GM18520 (cell line): Measurements from ENCODE around the gene RBM33.

Experiments used
- ATAC-seq: cut with Tn5 transposase; IDR thresholded peaks from one replicate; pipeline ENCODE4 v1.9.1; 2021; ENCODE audit not compliant: unreplicated experiment

Gene RBM33

DNA sequence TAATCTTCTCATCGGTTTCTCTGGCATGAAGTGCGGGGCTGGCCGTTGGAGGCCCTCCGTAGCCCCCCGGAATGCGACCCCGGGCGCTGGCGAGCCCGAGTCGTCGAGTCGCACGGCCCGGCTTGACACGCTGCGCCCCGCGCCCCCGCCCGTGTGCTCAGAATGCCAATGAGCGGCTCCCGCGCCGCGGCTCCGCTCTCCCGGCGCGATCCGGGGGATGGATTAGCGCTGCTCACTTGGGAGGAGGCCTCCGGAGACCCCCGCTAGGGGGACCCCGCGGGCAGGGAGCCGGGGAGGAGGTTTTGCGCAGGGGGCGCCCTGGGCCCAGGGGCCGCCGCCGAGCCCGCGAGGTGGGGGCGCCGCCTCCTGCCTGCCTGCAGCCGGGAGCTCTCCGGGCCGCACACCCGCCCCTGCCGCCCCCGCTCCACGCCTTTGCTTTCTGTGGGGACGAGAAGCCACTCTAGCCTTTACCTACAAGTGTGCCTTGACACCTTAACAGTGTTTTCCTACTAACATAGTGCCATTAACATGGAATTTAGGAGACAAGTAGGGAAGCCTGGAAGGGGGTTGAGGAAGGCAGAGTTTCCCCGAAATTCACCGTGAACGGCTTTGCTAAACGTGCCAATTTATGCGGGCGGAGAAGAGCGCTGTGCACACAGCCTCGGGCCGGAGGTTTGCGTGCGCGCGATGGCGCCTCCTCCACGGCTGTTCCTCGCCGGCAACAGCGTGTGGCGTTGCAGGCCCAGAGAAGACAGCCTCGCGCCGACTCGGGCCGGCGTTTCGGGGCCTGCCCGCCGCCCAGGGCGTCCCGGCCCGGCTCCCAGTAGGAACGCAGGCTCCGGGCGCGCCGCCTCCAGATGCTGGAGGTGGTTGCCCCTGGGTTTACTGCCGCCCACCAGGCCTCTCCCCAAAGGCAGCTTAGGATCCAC lies 160.7 kb downstream of the RBM33 start:
- ATAC-seq: no peak

DNA sequence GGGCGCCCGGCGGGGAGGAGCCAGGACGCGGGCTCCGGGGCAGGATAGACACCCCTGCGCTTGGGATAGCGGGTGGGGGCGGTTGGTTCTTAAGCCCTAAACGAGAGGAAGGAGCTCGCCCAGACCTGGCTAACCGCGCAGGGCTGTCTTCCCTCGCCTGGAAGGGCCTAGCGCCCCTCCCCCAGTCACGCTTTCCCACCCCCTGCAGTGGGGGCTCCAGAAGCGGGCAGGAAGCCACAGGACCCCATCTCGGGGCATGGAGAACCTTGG lies 161.3 kb downstream of the RBM33 start:
- no peak for ATAC-seq

DNA sequence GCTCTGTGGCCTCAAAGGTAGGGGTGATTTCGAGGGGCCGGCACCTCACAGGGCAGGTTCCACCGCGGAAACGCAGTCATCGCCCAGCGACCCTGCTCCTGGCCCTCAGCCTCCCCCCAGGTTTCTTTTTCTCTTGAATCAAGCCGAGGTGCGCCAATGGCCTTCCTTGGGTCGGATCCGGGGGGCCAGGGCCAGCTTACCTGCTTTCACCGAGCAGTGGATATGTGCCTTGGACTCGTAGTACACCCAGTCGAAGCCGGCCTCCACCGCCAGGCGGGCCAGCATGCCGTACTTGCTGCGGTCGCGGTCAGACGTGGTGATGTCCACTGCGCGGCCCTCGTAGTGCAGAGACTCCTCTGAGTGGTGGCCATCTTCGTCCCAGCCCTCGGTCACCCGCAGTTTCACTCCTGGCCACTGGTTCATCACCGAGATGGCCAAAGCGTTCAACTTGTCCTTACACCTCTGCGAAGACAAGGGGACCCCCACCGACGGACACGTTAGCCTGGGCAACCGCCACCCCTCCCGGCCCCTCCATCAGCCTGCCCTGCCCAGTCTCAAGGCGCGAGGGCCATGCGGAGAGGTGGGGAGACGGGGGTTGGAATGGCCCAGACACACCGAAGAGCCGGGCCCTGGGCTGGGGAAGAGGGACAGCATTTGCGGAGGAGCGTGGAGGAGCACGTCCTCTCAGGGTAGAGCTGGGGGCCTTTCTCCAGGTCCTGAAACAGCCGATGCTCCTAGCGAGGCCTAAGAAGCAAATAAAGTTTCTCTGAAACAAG lies 161.8 kb downstream of the RBM33 start:
- no peak for ATAC-seq

GRCh38 chr7:155807065-155807671 lies 162.7 kb downstream of the RBM33 start:
- no peak for ATAC-seq

DNA sequence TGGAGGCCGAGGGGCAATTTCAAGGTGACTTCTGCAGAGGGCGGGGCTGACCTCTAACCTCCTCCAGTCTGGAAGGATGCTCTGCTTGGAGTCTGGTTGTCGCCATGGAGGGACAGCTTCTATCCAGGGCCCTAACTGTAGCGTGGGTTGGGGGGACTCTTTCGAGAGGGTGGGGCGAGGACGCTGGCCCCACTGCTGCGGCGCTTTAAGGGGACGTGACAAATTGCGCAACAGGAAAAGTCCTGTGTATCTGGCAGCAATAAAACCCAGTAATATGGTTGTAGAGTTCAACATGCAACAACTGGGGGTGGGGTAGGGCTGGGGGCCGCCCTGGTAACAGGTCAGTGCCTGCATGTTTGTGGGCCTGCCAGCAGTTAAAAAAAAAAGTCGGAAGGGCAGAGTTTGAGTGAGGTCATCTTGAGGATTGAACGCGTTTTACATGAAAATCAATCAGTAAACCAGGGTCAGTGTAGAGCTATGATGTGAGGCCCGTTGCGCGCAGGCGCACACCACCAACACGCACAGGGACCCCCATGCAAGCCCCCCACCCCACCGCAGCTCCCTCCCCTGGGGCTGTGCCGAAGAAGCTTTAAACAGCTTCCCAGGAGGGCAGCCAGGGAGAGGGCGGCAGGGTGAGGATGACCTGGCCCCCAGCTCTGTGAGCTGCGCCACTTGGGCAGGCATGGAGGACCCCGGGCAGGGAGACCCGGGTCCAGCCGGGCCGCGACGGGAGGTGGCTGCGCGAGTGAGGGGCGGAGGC lies 163.5 kb downstream of the RBM33 start:
- no peak for ATAC-seq

DNA sequence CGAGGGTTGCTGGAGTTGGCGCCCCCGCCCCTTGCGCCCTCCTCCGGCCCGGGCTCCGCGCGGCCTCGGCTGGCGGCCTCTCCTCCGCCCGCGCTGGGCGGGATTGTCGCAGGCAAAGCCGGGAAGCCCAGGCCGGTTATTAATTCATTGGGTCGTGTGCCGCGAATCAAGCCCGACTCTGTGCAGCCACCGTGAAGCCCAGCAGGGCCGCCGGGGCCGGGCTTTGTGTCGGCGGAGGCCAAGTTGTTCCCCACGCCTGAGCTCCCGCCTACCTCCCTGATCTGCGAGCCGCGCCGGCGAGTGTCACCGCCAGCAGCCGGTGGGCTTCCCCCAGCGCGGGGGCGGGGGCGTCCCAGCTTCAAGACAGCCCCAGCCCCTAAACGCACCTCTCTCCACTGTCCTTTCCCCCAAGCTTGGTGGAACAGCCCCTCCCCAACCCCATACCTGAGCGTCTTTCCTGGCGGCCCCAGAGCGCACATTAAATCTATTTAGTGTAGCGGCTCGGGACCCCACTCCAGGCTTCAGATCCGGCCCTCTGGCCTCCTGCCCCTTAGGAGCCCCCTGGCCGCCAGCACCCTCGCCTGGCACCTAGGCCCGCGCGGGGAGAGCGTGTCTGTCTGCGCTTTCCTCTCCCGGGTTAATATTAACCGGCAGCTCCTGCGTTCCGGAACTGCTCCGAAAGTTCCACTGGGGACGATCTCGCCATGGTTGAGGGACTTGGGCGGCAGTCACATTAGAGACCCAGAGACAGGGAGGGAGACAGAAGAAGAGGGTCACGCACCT lies 164.3 kb downstream of the RBM33 start:
- ATAC-seq: no peak

- ATAC-seq: no peak
Observed at GRCh38 chr7:155809332-155809946, 165.0 kb downstream of the RBM33 start.

GRCh38 chr7:155809947-155810769 lies 165.7 kb downstream of the RBM33 start:
- ATAC-seq: no peak

DNA sequence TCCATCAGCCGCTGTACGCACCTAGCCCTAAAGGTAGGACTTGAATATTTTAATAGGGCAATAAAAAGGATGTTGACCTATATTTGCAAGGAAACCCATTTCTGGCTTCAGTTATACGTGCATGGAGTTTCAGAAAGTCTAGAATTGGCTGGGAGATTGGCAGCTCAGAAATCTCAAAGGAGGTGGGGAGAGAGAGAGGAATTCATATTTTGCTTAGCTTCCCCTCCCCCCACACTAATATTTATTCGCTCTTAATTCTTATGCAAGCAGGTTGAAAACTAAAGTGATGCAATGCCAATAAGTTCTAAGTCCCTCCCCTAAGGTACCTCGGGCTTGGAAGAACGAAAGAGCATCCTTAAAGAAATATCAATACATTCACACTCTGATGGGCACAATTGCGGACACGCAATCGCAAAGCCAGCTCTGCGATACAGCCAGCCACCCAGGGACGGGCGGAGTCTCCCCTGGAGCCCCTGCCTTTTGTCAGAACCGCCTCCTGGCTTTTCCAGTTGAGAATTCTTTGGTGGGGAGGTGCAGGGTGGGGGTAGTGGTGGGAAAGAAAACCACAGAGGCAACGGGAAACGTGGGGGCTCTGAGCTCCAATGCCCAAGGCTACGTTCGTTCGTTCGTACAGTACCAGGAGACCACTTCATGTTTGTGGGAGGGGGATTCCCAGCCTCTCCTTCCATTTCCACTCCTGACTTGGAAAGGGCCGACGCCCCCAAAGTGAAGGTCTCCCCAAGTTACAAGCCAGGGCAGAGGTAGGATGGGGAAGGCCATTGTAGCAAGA lies 166.5 kb downstream of the RBM33 start:
- ATAC-seq: no peak

DNA sequence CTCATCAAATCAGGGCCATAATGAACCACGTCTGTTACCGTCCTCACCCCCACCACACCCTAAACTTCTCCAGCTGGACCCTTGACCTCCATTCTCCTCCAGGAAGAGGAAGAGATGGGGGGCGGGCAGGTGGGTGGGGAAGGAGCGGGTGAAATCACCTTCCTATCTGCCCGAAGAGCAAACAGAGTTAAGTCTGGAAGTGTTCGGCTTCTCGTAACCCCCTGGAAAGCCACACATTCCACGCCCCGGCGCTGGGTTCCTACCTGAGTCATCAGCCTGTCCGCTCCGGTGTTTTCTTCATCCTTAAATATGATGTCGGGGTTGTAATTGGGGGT lies 167.1 kb downstream of the RBM33 start:
- ATAC-seq: no peak

GRCh38 chr7:155811895-155812761 lies 167.7 kb downstream of the RBM33 start, which contains the start of gene SHH:
Gene SHH, minus strand, starts transcription at chr7:155812463. Its CDS starts 341 bp downstream, at chr7:155812122.
- no peak for ATAC-seq

DNA sequence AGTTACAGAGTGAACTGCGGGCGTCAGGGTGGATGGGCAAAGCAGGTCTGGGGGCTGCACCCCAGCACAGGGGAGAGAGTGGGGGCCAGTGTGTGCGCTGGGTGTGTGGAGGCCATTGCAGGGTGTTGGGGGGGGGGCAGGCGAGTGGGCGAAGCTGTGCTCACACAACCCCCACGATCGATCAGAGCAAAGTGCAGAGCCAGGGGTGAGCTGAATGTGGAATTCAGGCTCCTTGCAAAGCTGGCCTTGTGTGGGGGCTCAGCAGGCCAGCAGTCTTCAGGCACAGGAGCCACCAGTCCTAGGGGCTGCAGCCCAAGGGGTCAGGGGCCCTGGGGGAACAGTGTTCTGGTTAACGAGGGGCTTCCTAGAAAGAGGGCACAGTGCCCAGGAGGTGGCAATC lies 168.7 kb downstream of the RBM33 start:
- ATAC-seq: no peak

DNA sequence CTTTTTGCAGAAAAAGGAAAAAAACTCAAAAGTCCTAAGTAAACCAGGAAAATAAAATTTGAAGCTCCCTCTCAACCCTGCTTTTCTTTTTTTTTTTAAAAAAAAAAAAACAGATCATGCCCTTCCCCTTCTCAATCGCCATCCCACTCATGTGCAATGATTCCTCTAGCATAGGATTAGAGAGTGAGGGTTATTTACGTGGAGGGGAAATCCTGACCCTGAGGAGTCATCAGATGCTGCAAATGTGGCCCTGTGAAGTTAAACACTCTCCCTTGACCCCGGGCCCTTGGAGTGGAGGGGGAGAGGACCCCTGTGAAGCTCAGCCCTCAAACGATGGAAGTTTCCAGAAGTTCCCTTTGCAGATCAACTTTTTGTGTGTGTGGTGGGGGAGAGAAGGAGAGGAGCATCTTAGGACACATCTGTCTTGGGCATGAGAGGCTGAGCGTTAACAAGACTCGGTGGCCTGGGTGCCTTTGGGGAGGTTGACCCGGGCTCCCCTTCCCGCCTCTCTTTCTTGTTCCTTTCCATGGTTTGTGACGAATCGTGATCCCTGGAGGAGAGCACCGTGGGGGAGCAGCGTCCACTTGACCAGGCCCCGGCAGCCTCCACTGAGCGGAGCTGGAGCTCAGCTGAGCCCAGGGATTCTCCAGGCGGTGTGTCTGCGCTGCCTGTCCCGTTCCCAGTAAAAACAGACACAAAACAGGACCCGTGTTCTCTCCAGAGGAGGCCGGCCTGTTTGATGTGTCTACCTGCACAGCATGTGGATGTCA lies 169.3 kb downstream of the RBM33 start:
- no peak for ATAC-seq

GRCh38 chr7:155814316-155815276 lies 170.1 kb downstream of the RBM33 start:
- ATAC-seq: no peak

DNA sequence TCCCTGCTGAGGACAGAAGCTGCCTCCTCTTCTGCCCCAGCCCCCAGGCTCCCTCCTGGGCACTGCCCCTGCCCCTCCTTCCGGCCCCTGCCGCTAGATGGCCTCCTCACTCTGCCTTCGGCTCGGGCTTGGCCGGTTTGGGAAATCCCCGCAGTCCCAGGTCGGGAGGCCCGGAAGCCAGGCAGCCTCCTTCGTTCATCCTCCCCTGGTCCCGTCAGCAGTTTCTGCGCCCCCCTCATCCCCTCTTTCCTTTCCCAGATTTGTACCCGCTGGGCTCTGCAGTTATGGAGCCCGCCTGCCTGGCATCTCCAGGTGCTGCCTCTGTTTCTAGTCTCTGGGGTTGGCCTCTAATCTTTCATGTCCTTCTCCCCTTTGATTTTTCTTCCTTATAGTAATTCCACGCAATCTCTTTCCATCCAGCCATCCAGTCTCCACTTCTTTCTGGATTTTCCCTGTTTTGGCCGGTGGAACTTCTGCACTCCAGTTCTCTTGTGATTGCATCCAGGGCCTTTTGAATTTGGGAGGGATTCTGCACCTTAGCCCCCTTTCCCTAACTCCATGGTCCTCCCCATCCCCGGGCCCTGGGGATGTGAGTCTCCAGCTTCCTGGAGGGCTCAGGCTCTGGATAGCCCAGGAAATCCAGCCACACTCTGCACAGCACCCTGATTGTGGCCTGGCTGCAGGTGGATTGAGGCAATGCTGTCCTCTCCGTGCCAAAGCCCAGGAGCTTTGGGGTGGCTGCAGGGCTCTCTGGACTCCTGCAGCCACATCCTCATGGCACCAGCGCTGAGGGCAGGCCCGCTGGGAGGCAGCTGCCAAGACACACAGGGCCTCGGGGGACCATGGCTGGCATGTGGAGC lies 171.1 kb downstream of the RBM33 start:
- peak; percentile 71 for ATAC-seq
